Measurements from ENCODE around the gene ZNF428. TPM values are rescaled to one million over a fixed set of nuclear protein-coding genes. Genes with fewer than 3 reads are reported as not detected.
A peak's percentile ranks its signal among the peaks of the same experiment; 100 is the strongest.

The ZNF428 gene, protein sequence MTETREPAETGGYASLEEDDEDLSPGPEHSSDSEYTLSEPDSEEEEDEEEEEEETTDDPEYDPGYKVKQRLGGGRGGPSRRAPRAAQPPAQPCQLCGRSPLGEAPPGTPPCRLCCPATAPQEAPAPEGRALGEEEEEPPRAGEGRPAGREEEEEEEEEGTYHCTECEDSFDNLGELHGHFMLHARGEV
- 10 to 100 TPM; 30.0 to 69.0 (median 43.1) TPM for total RNA-seq
- 10 to 100 TPM; 11.6 to 59.0 TPM for polyA plus RNA-seq
- long read RNA-seq, donor 1, transcript ZNF428-201 (3 exons, 1,412 nt) = major isoform, 6 of 9 reads
- long read RNA-seq, donor 1, partial matches to known transcripts = 1 of 9 reads
- long read RNA-seq, donor 1, other reads (novel, unspliced or antisense) = 2 of 9 reads
- long read RNA-seq, donor 2, transcript ZNF428-201 (3 exons, 1,412 nt) = major isoform, 85 of 111 reads
- long read RNA-seq, donor 2, partial matches to known transcripts = 22 of 111 reads
- long read RNA-seq, donor 2, other reads (novel, unspliced or antisense) = 0 of 111 reads
- long read RNA-seq, donor 3, transcript ZNF428-201 (3 exons, 1,412 nt) = major isoform, 39 of 59 reads
- long read RNA-seq, donor 3, partial matches to known transcripts = 4 of 59 reads
- long read RNA-seq, donor 3, other reads (novel, unspliced or antisense) = 15 of 59 reads

DNA sequence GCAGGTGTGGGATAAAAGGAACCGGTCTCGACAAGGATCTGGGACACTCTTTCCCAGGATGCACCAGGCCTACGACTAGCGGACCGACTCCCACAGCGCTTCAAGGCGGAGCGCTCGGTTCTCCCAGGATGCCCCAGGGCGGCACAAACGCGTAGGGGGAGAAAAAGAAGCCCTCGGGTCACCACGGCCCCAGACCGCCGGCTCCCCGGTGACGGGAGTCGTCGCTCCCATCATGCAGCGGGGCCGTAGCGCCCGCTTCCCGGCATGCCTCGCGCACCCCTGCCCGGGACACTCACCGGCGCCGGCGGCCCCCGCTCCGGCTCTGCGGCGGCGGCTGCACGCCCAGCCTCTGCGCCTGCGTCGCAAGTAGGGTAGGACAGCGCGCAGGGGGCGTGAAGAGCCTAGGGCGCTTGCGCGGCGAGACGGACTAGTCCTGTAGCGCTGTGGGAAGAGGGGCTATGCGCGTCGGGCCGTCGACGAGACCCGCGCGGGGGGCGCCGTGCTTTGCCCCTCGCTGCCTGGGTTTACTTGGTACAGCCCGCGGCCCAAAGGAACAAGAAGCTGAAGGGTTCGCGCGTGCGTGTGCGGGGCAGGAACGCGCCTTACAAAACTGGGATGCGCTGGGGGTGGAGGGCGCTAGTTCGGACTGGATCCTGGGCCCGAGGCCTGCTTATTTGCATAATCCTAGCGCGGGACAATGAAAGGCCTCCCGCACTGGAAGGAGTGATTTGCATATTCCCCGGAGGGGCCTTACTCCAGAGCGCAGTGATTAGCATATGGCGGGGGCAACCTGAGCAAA is at the start of gene ZNF428:
TSS of gene ZNF428 (minus strand) at position 368 of the 799 bp plus-strand sequence. CDS start 5,325 bp downstream, outside the sequence.
- H3K27ac ChIP-seq = peak within 1 kb of the TSS; percentile 67 to 92
- intact Hi-C loops (cut with DNase I) = no loop called here
- no peaks in the 10 kb centered on the region for H3K36me3 ChIP-seq
- H3K4me1 ChIP-seq (ENCODE audit: insufficient read depth) = peaks cover 5% of the 10 kb centered on the region
- peak; percentile 85 to 91 (median 86) for DNase-seq
- H3K4me3 ChIP-seq = peak within 1 kb of the TSS; percentile 75
- H3K27me3 ChIP-seq = no peaks in the 10 kb centered on the region
- no peaks in the 10 kb centered on the region for H3K9me3 ChIP-seq
- WGBS, 3 donors = 0 to 1% (median 1%) methylated on average over 42 to 81 of the region's 81 CpGs
- TF ChIP-seq POLR2A (IDR thresholded peaks at IDR 0.05) (peak; percentile 69), EP300 (IDR thresholded peaks at IDR 0.05) (no peak)
- TF ChIP-seq, protein P1, sequence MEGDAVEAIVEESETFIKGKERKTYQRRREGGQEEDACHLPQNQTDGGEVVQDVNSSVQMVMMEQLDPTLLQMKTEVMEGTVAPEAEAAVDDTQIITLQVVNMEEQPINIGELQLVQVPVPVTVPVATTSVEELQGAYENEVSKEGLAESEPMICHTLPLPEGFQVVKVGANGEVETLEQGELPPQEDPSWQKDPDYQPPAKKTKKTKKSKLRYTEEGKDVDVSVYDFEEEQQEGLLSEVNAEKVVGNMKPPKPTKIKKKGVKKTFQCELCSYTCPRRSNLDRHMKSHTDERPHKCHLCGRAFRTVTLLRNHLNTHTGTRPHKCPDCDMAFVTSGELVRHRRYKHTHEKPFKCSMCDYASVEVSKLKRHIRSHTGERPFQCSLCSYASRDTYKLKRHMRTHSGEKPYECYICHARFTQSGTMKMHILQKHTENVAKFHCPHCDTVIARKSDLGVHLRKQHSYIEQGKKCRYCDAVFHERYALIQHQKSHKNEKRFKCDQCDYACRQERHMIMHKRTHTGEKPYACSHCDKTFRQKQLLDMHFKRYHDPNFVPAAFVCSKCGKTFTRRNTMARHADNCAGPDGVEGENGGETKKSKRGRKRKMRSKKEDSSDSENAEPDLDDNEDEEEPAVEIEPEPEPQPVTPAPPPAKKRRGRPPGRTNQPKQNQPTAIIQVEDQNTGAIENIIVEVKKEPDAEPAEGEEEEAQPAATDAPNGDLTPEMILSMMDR (IDR thresholded peaks at IDR 0.05) = peak in 1 of 3 donors; percentile 5

DNA sequence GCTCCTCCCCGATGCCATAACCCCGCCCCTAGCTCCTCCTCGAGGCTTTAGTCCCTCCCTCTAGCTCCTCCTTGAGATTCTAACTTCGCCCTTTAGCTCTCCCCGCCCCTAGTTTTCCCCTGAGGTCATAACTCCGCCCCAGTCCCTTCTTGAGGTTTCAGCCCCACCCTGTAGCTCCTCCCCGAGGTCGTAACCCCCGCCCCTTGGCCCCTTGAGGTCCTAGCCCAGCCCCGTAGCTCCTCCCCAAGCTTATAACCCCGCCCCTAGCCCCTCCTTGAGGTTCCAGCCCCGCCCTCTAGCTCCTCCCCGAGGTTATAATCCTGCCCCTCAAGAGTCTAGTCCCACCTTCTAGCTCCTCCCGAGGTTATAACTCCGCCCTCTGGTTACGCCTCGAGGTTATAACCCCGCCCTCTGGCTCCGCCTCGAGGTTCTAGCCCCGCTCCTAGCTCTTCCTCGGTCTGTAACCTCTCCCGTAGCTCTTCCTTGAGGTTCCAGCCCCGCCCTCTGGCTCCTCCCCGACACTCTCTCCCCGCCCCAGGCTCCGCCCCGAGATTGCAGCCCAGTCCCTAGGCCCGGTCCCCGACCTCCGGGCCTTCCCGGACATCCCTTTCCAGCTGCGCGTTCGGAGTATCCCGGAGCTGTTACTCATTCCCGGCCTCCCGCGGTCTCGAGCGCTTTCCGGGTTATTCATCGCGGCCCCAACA is 49.1 kb upstream of the ZNF428 start:
- TF ChIP-seq, protein P1 (IDR thresholded peaks at IDR 0.05) = no peak
- TF ChIP-seq POLR2A (IDR thresholded peaks at IDR 0.05) (peak; percentile 87), EP300 (IDR thresholded peaks at IDR 0.05) (peak; percentile 29)
- peak overlapping the region; percentile 70 for H3K4me3 ChIP-seq
- H3K9me3 ChIP-seq = no peaks in the 10 kb centered on the region
- peaks cover 8% of the 10 kb centered on the region for H3K4me1 ChIP-seq (ENCODE audit: insufficient read depth)
- intact Hi-C loops (cut with DNase I) = no loop called here
- peak overlapping the region; percentile 17 to 84 for H3K27ac ChIP-seq
- 0 to 2% (median 0%) methylated on average over 43 to 44 of the region's 44 CpGs for WGBS, 3 donors
- no peaks in the 10 kb centered on the region for H3K27me3 ChIP-seq
- H3K36me3 ChIP-seq = no peaks in the 10 kb centered on the region
- peak; percentile 99 to 100 (median 99) for DNase-seq

DNA sequence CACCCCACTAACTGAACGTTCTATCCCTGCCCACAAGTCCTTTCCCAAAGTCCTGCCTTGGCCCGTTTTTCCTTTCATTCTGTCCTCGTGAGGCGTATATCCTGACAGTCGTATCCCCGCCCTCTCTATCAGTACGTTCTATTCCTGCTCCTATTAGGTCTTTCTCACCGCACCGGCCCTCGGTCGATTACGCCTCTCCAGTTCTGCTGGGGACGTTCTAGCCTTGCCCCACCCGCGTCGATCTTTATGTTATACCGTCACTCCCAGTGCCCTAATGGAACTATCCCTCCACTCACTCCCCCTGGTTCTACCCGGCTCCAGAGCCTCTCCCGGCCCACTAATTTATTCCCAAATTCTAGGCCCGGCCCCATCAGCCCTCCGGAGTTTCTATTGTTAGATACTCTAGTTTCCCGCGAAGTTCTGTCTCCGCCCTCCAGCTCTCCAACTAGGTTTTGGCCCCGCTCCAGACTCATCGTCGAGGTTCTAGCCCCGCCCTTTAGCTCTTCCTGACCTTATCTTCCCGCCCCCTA is 48.5 kb upstream of the ZNF428 start:
- no peaks in the 10 kb centered on the region for H3K9me3 ChIP-seq
- intact Hi-C loops (cut with DNase I) = no loop called here
- peaks cover 8% of the 10 kb centered on the region for H3K4me1 ChIP-seq (ENCODE audit: insufficient read depth)
- TF ChIP-seq EP300 (IDR thresholded peaks at IDR 0.05) (no peak), POLR2A (IDR thresholded peaks at IDR 0.05) (no peak)
- TF ChIP-seq, protein P1 (IDR thresholded peaks at IDR 0.05) = no peak
- 6 to 11% (median 10%) methylated on average over 29 of the region's 29 CpGs for WGBS, 3 donors
- peak in 2 of 5 donors; percentile 99 for DNase-seq
- H3K4me3 ChIP-seq = peak overlapping the region; percentile 39
- no peaks in the 10 kb centered on the region for H3K36me3 ChIP-seq
- H3K27me3 ChIP-seq = no peaks in the 10 kb centered on the region
- H3K27ac ChIP-seq = peak overlapping the region in 1 of 2 donors; percentile 84

Data from ovary (tissue), 10 donors.